HG03439 (cell line): Measurements from ENCODE around the gene BRAT1.

Experiments used
- ATAC-seq: cut with Tn5 transposase; IDR thresholded peaks from one replicate; pipeline ENCODE4 v1.9.1; 2021; ENCODE audit warnings: mild to moderate bottlenecking, moderate library complexity; ENCODE audit not compliant: unreplicated experiment

The BRAT1 gene

DNA sequence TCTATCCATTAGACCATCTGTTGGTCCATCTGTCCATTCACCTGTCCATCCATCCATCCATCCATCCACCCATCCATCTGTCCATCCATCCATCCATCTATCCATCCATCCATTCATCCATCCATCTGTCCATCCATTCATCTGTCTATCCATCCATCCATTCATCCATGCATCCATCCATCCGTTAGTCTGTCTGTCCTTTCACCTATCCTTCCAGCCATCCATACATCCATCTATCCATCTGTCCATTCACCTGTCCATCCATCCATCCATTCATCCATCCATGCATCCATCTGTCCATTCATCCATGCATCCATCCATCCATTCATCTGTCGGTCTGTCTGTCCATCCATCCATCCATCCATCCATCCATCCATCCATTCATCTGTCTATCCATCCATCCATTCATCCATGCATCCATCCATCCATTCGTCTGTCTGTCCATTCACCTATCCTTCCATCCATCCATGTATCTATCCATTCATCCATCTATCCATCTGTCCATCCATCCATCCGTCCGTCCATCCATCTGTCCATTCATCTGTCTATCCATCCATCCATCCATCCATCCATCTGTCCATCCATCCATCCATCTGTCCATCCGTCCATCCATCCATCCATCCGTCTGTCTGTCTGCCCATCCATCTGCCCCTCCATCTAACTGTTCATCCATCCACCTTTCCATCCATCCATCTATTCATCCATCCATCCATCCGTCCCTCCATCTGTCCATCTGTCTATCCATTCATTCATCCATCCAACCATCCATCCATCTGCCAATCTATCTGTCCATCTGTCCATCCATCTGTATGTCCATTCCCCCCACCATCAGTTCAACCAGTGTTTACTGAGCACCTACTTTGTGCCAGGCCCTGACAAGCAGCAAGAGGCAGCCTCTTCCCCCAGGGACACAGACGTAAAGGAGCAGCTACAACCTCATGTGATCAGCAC, 40.6 kb downstream of the BRAT1 start:
- ATAC-seq, result no peak

DNA sequence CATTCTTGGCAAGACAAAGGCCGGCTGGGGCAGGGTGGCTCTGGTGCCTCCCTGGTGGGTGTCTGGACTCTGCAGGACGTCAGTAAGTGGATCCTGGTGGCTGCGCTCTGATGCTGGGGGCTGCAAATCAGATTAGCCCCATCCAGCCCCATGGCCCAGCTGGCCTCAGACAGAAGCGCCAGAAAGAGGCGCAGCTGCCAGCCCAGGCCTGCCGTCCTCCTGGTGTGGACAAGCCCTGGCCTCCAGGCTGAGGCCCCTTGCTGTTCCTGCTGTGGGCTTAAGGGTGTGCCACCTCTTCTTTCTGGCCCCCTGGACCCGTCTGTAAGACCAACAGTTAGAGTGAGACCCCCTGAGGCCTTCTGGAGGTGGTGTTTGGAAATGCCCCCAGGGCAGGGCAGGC, 41.6 kb downstream of the BRAT1 start:
- no peak for ATAC-seq

DNA sequence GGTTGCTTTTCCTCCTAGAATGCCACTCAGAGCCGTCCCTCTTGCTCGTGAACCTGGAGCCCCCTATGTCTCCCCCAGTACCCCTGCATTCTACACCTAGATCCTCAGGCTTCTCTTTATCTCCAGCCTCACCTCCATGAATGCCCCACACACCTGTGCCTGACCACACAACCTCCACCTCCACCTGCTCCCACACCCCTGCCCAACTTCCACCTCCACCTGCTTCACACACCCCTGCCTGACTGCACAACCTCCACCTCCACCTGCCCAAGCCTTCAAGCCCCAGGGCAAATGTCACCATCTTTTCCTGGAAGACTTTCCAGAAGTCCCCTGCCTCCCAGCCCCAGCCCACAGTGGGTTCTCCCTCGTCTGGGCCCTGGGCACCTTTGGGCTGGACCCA, 42.6 kb downstream of the BRAT1 start:
- no peak for ATAC-seq

DNA sequence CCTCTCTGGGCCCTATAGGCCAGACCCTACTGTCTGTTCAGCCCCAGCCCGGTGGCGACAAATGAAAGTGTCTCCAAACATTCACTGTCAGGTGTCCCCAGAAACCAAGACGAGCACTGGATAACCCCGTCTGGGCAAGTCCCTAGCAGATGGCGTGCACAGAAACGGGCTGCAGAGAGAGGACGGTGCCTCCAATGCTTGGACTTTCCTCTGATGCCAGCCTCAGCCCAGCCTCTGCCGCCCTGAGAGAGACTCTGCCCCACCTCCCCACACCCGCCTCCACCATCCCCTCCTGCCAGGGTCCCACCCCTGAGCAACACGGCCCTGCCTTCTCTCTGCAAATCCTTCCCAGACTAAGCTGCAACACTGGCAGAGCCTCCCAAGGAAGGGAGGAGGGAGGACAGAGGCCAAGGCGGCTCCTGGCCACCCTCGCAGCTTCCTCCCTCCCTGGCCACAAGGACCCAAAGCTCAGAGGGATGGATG, 43.1 kb downstream of the BRAT1 start:
- no peak for ATAC-seq

DNA sequence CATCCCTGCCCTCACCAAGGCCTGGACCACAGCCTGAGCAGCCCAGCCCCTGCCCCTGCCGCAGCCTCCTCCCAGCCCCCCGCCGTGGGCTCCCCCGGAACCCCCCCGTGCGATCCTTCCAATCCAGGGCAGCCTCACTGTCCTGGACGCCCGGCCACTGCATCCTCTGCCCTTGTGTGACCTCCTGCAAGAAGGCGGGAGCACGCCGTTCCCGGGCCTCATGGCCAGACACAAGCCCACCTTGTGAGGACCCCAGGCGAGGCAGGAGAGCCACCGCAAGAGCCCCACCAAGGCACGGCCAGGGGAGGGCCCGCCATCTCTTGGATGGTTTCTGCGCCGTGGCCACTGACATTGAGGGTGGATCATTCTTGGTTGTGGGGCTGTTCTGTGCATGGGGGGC, 43.6 kb downstream of the BRAT1 start:
- ATAC-seq, result no peak

DNA sequence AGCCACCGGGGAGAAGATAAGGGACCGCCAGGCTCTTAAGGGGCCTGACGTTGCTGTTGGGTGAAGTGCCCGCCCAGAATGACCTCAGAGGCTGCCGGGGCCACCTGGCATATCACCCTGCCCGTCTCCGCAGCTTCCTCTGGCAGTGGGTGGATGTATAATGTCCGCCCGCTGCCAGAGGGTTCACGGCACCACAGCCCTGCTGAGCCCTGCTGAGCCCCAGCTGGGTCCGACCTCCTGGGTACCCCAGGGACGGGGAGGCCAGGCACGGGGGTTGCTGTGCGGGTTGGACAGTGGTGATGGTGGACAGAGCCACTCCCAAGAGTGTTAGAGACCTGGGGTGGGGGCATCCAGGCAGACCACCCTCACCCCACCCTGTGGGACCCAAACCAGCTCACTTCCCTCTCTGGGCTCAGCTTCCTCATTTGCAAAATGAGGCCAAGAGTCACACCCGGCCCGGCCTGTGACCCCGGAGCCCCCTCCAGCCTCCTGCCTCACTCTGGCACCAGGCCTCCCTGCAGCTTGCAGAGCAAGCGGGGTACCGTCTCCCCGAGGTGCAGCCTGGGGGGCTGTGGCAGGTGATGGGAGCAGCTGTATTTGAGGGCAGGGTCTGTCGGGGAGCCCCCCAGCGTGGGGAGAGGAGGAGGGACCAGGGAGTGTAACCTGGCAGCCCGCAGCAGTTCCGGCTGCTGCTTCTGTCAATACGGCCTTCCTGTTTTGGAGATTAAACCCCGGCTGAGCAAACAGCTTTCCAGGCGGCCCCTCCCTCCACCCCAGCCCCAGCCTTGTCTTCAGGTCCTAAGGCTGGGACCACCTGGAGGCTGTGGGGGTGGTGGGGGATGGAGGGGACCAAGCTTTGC, 44.2 kb downstream of the BRAT1 start:
- ATAC-seq, result no peak

DNA sequence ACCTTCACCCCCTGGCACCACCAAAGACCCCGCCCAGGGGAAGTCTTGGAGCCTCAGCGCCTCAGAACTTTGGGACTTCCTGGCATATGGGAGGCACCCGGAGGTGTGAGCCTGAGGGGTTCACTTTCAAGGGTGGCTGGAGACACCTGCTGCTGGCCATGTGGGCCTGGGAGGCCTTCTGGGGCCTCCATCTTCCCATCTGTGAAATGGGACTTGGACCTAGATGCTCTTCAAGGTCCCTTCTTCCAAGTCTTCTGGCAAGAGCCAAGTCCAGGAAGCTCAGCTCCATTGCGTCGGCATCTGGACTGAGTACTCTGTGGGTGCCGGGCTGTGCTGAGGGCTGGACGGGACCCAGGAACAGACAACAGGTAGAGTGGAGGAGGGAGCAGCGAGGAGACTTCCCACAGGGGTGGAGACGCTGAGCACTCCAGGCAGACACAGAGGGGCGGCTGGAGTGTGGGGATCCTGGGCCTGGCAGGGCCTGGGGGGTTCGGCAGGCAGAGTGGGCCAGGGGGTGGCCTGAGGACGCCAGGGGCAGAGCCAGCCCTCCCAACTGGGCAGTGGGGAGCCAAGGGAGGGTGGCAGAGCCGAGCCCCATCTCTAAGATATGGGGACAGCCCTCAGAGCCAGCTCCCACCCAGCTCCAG, 45.1 kb downstream of the BRAT1 start:
- no peak for ATAC-seq

DNA sequence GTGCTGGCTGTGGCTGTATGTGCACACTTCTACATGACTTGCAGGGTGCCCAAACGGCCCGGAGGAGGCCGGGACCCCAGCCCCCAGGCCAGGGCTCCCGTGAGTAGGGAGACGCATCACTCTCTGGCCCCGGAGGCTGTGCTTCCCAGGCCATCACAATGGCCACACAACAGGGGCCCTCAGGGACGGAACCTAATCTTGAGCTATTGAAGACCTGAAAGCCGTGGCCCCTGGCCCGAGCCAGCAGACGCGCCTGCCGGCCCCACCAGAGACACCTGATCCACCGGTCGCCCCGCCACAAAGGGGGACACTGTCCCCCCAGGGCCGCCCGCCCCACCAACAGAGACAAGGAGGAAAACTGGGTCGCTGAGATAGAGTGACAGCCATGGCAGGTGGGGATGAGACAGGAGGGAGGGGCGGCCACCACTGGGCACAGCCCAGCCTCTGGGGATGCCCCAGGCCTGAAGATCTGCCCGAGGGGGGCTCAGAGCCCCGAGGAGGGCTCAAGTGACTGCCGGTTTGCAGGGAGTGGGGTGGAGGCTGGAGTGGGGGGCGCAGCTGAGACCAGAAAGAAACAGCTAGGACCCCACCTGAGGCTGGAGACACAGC, 45.9 kb downstream of the BRAT1 start:
- no peak for ATAC-seq

DNA sequence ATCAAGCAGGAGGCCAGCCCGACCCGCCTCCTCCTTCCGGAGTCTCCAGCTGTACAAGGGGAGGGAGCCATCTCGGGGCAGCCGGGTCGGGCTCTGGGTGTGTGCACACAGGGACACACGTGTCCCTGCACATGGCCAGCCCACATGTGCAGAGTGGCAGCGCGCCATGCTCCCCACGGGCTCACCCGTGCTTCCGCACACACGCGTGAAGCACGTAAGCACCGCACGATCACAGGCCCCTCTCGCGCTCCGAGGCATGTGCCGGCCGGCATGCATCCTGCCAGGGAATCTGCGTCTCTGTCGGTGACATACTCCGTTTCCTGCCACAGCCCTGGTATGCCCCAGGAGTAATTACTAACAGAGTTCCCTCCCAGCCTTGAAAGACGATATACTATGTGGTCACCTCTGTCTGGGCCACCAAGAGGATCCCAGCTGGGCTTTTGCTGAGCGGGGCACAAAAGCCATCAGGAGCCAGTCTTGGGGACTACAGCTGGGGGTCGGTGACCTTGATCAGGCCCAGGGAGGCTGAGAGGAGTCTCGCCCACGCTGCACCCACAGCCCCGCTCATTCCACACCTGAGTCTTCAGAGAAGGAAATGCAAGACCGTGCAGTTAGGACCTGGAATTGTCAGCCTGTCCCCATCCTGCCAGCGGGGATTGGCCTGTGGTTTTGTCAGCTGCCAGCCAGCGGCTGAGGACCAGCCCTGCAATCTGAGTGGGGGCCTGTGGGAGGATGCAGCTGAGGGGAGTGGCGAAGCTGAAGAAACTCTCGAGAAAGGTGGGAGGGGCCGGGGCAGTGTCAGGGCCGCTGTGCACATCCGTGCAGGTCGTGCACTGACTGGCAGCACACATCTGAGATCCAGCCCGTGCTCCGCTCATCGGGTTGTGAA, 46.8 kb downstream of the BRAT1 start:
- no peak for ATAC-seq

DNA sequence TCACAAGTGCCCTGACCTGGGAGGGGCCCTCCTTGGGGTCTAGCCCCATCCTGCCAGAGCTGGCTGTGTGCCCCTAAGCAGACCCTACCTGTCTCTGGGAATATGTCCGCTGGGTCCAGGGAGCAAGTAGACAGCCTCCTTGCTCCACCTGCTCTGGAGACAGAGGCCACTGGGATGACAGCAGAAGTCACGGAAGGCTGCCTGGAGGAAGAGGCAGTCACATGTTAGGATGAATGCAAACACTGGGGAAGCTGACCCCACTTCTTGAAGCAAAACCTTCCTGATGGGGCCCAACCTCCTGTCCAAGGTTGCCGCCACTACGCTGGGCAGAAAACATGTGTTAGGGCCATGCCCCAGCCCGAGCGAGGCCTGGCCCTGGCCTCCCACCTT, 47.4 kb downstream of the BRAT1 start:
- ATAC-seq, result no peak

DNA sequence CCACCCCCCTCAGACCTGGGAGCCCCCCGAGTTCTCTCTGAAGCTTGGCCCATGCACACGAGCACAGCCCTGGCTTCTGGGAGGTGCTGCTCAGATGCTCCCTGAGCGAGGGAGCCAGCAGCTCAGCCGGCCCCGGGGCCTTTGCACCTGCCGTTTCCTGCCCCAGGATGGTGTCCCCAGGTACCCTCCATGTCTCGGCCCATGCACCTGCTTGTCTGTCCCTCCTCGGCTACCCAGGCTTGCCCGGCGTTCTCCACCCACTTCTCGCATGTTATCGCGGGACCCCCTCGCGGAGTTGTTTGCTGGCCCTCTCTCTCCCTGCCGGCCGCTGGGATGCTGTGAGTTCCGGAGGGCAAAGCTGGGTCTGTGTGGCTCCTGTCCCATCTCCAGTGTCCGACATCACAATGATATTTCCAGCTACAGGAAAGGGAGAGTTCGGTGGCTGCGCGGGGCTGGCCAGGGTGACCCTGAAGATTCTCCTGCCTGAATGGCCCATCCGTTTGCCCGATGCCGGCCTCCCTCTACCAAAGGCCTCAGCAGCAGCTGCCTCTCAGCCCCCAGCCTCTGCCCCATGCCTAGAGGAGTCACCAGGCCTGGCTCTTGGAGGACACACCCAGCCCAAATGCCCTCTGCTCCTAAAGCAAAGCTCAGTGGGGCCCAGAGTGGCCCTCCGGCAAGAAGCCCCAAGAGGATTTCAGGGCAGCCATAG, 48.0 kb downstream of the BRAT1 start:
- ATAC-seq, result no peak

DNA sequence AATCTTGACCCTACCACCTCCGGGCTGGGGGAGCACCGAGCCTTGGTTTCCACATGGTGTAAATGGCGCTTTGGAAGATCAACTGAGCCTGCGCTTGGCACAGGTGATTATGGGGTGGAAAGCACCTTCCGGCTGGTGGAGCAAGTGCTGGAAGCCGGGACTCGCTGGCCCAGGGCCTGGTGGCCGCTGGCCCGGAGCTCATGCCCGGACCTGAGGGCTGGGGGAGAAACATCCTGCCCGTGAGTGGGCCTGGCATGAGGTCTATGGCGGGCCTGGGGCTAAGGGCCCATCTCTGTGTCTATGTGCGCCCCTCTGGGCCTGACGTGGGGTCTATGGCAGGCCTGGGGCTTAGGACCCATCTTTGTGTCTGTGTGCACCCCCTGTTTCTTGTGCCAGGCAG, 49.9 kb downstream of the BRAT1 start:
- no peak for ATAC-seq

DNA sequence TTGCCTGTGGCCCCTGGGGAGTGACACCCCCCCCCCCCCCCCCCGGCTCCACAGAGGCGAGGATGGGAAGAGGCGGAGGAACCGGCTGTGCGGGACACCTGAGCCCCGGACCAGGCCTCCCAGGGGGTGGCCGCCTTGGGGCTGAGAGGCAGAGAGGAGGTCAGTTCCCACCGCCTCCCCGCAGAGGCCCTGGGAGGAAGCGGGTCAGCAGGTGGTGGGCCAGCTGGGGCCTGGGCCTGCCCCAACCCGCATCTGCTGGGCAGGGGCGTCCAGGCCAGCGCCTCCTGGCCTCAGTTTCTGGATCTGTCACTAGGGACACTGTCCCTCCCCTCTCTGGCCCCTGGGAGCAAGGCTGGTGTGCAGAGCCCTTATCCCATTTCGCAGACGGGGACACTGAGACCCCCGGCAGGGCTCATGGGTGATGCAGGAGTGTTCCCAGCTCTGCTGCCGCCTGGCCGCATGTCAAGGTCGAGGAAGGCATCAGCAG, 50.4 kb downstream of the BRAT1 start:
- no peak for ATAC-seq

DNA sequence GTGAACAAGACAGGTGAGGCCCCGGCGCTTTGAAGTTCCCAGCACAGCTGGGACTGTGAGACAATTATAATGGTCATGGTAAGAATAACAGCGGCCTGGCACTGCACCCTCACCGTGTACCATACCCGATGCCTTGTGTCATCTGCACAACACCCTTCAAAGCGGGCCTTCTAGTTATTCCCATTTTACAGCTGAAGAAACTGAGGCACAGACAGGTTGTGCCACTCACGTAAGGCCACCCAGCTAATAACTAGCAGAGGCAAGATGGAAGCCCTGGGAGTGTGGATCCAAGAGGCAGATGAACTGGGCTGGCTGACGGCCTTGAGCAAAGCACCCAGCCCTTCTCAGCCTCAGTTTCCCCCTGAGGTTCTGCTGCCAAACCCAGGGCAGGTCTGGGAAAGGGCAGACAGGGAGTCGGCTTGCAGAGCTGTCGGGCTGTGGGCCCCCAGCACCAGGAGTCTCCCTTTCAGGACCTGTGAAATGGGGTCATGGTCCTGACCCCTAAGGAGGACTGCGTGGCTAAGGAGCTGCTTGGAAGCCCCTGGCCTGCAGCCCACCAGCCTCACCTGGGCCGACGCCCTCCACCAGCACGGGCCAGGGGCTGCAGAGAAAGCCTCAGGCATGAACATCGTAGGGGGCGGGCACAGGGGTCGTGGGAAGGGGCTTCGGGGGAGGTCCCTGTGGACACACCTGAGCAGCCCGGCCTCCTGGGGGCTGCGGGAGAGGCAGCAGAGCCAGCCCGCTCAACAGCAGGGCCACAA, 51.0 kb downstream of the BRAT1 start:
- ATAC-seq, result no peak

DNA sequence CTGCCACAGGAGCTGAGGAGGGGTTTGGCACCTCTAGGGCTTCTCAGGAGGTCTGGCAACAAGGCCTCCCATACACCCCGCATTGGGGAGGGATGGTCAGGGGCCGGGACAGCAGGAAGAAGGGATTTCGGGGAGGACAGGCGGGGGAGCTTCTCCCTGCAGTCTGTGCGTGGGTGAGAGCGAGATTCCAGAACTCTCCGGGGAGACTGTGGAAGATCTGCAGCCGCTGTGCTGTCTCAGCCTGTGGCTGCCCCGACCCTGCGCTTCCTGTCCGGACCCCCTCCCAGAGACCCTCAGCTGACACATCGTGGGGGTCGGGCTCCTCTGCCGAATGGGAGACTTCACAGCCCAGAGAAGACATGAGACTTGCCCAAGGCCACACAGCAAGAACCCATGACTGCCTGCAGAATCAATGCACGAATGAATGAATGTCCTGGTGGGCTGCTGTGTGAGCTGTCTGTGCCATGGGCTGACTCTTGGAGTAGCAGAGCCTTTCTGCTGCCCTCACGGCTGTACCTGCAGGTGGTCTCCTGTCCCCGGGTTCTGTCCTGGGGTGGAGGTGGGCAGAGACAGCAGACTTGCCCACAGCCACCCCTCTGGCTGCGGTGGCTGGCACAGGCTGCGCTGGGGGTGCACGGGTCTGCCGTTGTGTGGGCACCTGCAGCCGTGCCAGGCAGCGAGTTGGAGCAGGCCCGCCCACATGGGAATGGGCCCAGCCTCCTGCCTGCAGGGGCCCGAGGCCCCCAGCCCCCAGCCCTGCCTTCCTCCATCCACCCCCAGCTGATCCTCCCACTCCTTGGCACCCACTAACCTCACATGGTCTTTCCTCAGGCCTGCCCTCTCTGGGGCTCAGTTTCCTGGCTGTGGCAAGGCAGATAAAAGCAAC, 52.0 kb downstream of the BRAT1 start:
- ATAC-seq, result no peak

DNA sequence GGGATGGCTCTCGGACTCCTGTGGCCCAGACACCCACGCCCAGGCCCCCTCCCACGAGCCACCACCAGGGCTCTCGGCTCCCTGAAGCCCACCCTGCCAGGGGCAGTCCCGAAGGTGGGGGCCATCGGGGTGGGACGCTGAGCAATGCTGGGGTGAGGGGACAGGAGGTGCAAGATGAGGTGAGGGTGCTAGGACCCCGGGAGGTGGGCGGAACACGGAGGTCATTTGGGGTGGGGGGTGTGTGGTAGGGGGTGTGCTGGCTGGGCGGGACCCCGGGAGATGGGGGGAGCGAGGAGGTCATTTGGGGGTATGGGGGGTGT, 52.7 kb downstream of the BRAT1 start:
- ATAC-seq, result no peak

DNA sequence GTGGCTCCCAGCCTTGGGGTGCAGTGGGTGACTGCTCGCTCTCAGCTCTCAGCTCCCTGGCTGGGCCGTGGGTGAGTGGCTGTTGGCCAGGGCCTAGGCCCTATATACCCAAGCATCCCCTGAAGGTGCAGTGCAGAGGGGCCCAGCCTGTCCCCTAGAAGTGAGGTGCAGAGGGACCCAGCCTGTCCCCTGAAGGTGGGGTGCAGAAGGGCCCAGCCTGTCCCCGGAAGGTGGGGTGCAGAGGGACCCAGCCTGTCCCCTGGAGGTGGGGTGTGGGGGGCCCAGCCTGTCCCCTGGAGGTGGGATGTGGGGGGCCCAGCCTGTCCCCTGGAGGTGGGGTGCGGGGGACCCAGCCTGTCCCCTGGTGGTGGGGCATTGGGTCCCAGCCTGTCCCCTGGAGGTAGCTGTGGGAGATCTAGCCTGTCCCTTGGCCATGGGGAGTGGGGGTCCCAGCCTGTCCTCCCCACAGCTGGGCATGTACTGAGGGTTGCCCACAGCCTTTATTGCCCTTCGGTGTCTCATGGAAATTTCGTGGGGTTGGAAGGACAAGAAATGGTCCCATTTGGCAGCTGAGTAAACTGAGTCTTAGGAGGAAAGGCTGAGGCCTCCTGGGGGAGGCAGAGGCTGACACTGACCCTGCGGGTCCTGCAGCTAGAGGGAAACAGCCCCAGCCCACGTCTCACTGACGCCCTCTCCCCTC, 53.2 kb downstream of the BRAT1 start:
- no peak for ATAC-seq
